Upper lobe of left lung (tissue), 6 donors: ENCODE results near the gene ACKR2. TPM values are rescaled to one million over a fixed set of nuclear protein-coding genes. Genes with fewer than 3 reads are reported as not detected.
A peak's percentile ranks its signal among the peaks of the same experiment; 100 is the strongest.

Experiments
- ATAC-seq, 2 donors: fragments of 200-7000 bp; cut with Tn5 transposase; one replicate each; pipeline ENCODE4 v1.9.1; 2022; ENCODE audit warnings: mild to moderate bottlenecking in 2 of 2, moderate library complexity in 2 of 2; ENCODE audit not compliant: low FRiP score in 2 of 2
- DNase-seq, 2 donors: peaks; one replicate each; pipeline ENCODE4 v3.0.0-alpha.2; 2019 to 2020
- H3K27ac ChIP-seq, 4 donors: fragments of 200-600 bp; sonication (generic); one replicate each; pipeline ENCODE4 v1.5.1; 2016 to 2019
- H3K27me3 ChIP-seq, 4 donors: fragments of 200-600 bp; sonication (generic); one replicate each; pipeline ENCODE4 v1.5.1; 2017 to 2019
- H3K36me3 ChIP-seq, 4 donors: fragments of 200-600 bp; sonication (generic); one replicate each; pipeline ENCODE4 v1.5.1; 2016 to 2019
- H3K4me1 ChIP-seq, 4 donors: fragments of 200-600 bp; sonication (generic); one replicate each; pipeline ENCODE4 v1.5.1; 2018 to 2019
- H3K4me3 ChIP-seq, 4 donors: fragments of 200-600 bp; sonication (generic); one replicate each; pipeline ENCODE4 v1.5.1; 2017 to 2019; ENCODE audit warnings: mild to moderate bottlenecking in 2 of 4, moderate library complexity in 1 of 4
- H3K9me3 ChIP-seq, 4 donors: fragments of 200-600 bp; sonication (generic); one replicate each; pipeline ENCODE4 v1.5.1; 2018 to 2019
- EP300 ChIP-seq, 4 donors: sonication (generic); formaldehyde crosslinking; IDR thresholded peaks; one replicate each; pipeline ENCODE4 v1.5.1; 2017; ENCODE audit warnings: antibody characterized with exemption in 4 of 4, control low read depth in 2 of 4
- POLR2A ChIP-seq, 4 donors: fragments of 450-650 bp; IDR thresholded peaks; one replicate each; pipeline ENCODE4 v1.5.1; 2016 to 2017; ENCODE audit warnings: antibody characterized with exemption in 4 of 4, mild to moderate bottlenecking in 2 of 4
- POLR2AphosphoS5 ChIP-seq, 2 donors: sonication (generic); formaldehyde crosslinking; IDR thresholded peaks; one replicate each; pipeline ENCODE4 v1.5.1; 2017; ENCODE audit warnings: antibody characterized with exemption in 2 of 2
- WGBS, 2 donors: methylation state at CpG; one replicate each; pipeline ENCODE4 v1.1.5; 2017 to 2018; 5-methylcytosine and 5-hydroxymethylcytosine counted together
- total RNA-seq, 6 donors: library from RNA; depleted of rRNA in 4 of 6; stranded (reverse); fragments of >200 nt in 4 of 6; gene quantifications; one replicate each; pipeline versions ENCODE4 v1.1.0 to v1.2.1, GENCODE V29; 2016 to 2021
- TF ChIP-seq, protein P1 (sequence below), 6 experiments: fragments of 450-650 bp in 4 of 6; fragments of 200-600 bp in 2 of 6; sonication (generic) in 2 of 6; IDR thresholded peaks; one replicate each; pipeline ENCODE4 v1.5.1; 2016 to 2019; ENCODE audit warnings: antibody characterized with exemption in 6 of 6
- donor health status: DM: no; HTN: no; CAD: no; lungs with moderate emphysema.
- donor health status: DM: no; HTN: yes; CAD: no; lungs with severe emphysema.

ACKR2 gene
- total RNA-seq, 6 donors from 2014 or later, result 1.1 to 8.2 (median 2.3) TPM; not detected in 1

GRCh38 chr3:42843713-42844411 lies 34.6 kb downstream of the ACKR2 start:
- H3K4me1 ChIP-seq, result peaks cover 7 to 25% (median 13%) of the 10 kb centered on the region in 4 donors
- no peak overlapping the region for H3K4me3 ChIP-seq
- TF ChIP-seq POLR2A (IDR thresholded peaks at IDR 0.05) (no peak), EP300 (IDR thresholded peaks at IDR 0.05) (peak in 2 of 4 donors; percentile 5 to 25)
- H3K27ac ChIP-seq, result peak overlapping the region; percentile 32 to 69 (median 61)
- DNase-seq (no peak), ATAC-seq (peak in 1 of 2 donors; percentile 58)
- no peaks in the 10 kb centered on the region for H3K36me3 ChIP-seq
- no peaks in the 10 kb centered on the region for H3K27me3 ChIP-seq
- no peaks in the 10 kb centered on the region for H3K9me3 ChIP-seq
- 54 to 68% methylated on average over 6 of the region's 6 CpGs for WGBS, 2 donors

DNA sequence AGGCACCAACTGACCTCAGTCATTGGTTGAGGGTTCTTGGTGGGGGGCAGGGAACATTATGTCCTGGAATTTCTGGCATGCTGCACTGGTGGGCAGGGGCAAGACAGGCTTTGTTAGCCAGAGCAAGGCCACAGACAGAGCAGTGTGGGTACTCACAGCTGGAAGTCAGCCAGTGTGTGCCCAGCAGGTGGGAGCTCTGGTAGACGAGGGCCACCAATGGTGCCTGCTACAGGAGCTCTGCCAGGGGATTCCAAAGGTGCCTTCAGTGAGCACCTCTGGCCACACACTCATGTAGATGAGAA lies 35.1 kb downstream of the ACKR2 start:
- H3K9me3 ChIP-seq, result no peaks in the 10 kb centered on the region
- H3K4me1 ChIP-seq, result peaks cover 7 to 25% (median 13%) of the 10 kb centered on the region in 4 donors
- no peaks in the 10 kb centered on the region for H3K36me3 ChIP-seq
- TF ChIP-seq EP300 (IDR thresholded peaks at IDR 0.05), result no peak
- TF ChIP-seq, protein P1, sequence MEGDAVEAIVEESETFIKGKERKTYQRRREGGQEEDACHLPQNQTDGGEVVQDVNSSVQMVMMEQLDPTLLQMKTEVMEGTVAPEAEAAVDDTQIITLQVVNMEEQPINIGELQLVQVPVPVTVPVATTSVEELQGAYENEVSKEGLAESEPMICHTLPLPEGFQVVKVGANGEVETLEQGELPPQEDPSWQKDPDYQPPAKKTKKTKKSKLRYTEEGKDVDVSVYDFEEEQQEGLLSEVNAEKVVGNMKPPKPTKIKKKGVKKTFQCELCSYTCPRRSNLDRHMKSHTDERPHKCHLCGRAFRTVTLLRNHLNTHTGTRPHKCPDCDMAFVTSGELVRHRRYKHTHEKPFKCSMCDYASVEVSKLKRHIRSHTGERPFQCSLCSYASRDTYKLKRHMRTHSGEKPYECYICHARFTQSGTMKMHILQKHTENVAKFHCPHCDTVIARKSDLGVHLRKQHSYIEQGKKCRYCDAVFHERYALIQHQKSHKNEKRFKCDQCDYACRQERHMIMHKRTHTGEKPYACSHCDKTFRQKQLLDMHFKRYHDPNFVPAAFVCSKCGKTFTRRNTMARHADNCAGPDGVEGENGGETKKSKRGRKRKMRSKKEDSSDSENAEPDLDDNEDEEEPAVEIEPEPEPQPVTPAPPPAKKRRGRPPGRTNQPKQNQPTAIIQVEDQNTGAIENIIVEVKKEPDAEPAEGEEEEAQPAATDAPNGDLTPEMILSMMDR (IDR thresholded peaks at IDR 0.05), result no peak
- TF ChIP-seq POLR2A (IDR thresholded peaks at IDR 0.05), result no peak
- no peak for TF ChIP-seq POLR2AphosphoS5 (IDR thresholded peaks at IDR 0.05)
- H3K4me3 ChIP-seq, result no peak overlapping the region
- DNase-seq (no peak), ATAC-seq (no peak)
- H3K27ac ChIP-seq, result peak overlapping the region; percentile 32 to 69 (median 61)
- 78 to 83% methylated on average over 1 of the region's 1 CpG for WGBS, 2 donors
- H3K27me3 ChIP-seq, result no peaks in the 10 kb centered on the region

- Histone ChIP-seq H3K4me3 (no peak overlapping the region), H3K27ac (peak overlapping the region; percentile 32 to 69 (median 61)), H3K9me3 (no peaks in the 10 kb centered on the region), H3K4me1 (peaks cover 7 to 25% (median 13%) of the 10 kb centered on the region in 4 donors), H3K27me3 (no peaks in the 10 kb centered on the region), H3K36me3 (no peaks in the 10 kb centered on the region)
- 73 to 100% methylated on average over 3 to 4 of the region's 4 CpGs for WGBS, 2 donors
- ATAC-seq (no peak), DNase-seq (no peak)
- TF ChIP-seq, protein P1 (IDR thresholded peaks at IDR 0.05), result no peak
- TF ChIP-seq POLR2AphosphoS5 (IDR thresholded peaks at IDR 0.05), result no peak
- TF ChIP-seq POLR2A (IDR thresholded peaks at IDR 0.05), result no peak
- no peak for TF ChIP-seq EP300 (IDR thresholded peaks at IDR 0.05)
Observed at GRCh38 chr3:42844815-42845214, 35.6 kb downstream of the ACKR2 start.

DNA sequence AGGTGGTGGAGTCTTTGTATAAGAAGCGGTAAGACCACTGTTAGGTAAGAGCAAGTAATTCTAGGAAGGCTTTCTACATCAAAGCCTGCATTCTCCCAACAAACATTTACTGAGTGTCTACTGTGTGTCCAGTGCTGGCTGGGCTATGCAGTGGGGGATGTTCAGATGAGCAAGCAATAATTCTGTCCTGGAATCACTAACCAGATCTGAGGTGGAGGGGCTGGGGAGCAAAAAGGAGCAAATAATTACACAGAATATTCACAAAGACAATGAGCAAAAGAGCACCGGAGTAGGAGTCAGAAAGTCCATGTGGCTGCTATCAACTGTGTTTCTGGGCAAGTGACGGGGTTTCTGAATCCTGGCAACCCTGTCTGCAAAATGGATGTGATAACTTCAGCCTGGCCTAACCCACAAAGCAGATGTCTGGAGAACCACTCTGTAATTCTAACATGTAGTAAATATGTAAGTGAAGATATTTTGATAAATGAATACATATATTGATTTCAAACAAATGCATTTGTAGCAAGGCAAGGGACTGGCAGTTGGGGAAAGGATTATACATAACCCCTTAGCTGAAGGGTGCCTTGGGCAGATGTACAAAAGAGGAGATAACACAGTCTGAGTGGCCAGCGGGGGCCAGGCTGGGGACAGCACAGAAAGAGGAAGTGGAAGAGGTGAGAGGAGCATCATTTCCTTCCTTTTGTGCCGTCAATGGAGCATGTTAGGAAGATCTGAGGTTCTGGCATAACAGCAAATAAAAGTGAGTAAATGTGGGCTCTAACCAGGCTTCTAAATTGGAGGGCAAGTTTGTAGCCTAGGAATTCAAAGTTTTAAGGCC lies 37.7 kb downstream of the ACKR2 start:
- no peak overlapping the region for H3K4me3 ChIP-seq
- H3K27ac ChIP-seq, result peak overlapping the region in 3 of 4 donors; percentile 54 to 67 (median 59)
- TF ChIP-seq, protein P1 (IDR thresholded peaks at IDR 0.05), result no peak
- TF ChIP-seq POLR2AphosphoS5 (IDR thresholded peaks at IDR 0.05), result peak in 1 of 2 donors; percentile 28
- ATAC-seq, result peak; percentile 47 to 51
- H3K36me3 ChIP-seq, result no peaks in the 10 kb centered on the region
- H3K9me3 ChIP-seq, result no peaks in the 10 kb centered on the region
- H3K27me3 ChIP-seq, result no peaks in the 10 kb centered on the region
- H3K4me1 ChIP-seq, result peaks cover 7 to 31% (median 16%) of the 10 kb centered on the region in 4 donors
- 41 to 49% methylated on average over 5 of the region's 5 CpGs for WGBS, 2 donors
- peak in 1 of 2 donors; percentile 31 for DNase-seq

- ATAC-seq (peak in 1 of 2 donors; percentile 23), DNase-seq (no peak)
- 47 to 54% methylated on average over 3 to 4 of the region's 4 CpGs for WGBS, 2 donors
- Histone ChIP-seq H3K36me3 (no peaks in the 10 kb centered on the region), H3K4me3 (no peak overlapping the region), H3K27me3 (no peaks in the 10 kb centered on the region), H3K9me3 (no peaks in the 10 kb centered on the region), H3K4me1 (peaks cover 7 to 39% (median 19%) of the 10 kb centered on the region in 4 donors), H3K27ac (peak overlapping the region in 2 of 4 donors; percentile 54 to 58)
- TF ChIP-seq POLR2A (IDR thresholded peaks at IDR 0.05), result no peak
Observed at GRCh38 chr3:42847731-42848130, 38.5 kb downstream of the ACKR2 start.
